Memory B cell (primary cell): ENCODE data around the gene CCDC83.
"Not testable (repeated sequence)": the region's sequence is repeated elsewhere in the genome, so short reads cannot be mapped to it uniquely, and the experiment has no call there.

ENCODE experiments used
- ATAC-seq: fragments of 150-1000 bp; cut with Tn5 transposase; 2 replicates; pipeline ENCODE4 v1.10.0; 2021; ENCODE audit warnings: low read depth, mild to moderate bottlenecking, moderate library complexity
- DNase-seq, 2 donors: peaks; one replicate each; pipeline ENCODE4 v3.0.0; 2022; ENCODE audit warnings: low spot score in 2 of 2
- H3K27ac Mint-ChIP-seq: one replicate; pipeline ENCODE4 v1.8.0; 2022; ENCODE audit warnings: mild to moderate bottlenecking, moderate library complexity, mixed read lengths
- H3K27me3 Mint-ChIP-seq: one replicate; pipeline ENCODE4 v1.8.0; 2022; ENCODE audit warnings: mixed read lengths
- H3K36me3 Mint-ChIP-seq: one replicate; pipeline ENCODE4 v1.8.0; 2022; ENCODE audit warnings: mild to moderate bottlenecking, mixed read lengths
- H3K4me1 Mint-ChIP-seq: one replicate; pipeline ENCODE4 v1.8.0; 2022; ENCODE audit warnings: mixed read lengths
- H3K4me3 Mint-ChIP-seq: one replicate; pipeline ENCODE4 v1.8.0; 2022; ENCODE audit warnings: mild to moderate bottlenecking, moderate library complexity, mixed read lengths
- H3K9me3 Mint-ChIP-seq: one replicate; pipeline ENCODE4 v1.8.0; 2022; ENCODE audit warnings: mixed read lengths

The CCDC83 gene

GRCh38 chr11:85823816-85824215 lies 31.4 kb upstream of the CCDC83 start:
- Mint-ChIP-seq H3K9me3 (no peaks in the 10 kb centered on the region), H3K27ac (no peak overlapping the region), H3K36me3 (no peaks in the 10 kb centered on the region), H3K27me3 (peaks cover 2% of the 10 kb centered on the region), H3K4me1 (no peaks in the 10 kb centered on the region), H3K4me3 (no peak overlapping the region)
- DNase-seq (no peak), ATAC-seq (no peak)

GRCh38 chr11:85825616-85826015 lies 29.6 kb upstream of the CCDC83 start:
- H3K9me3 Mint-ChIP-seq: no peaks in the 10 kb centered on the region
- H3K27me3 Mint-ChIP-seq: peaks cover 2% of the 10 kb centered on the region
- H3K36me3 Mint-ChIP-seq: no peaks in the 10 kb centered on the region
- no peak overlapping the region for H3K27ac Mint-ChIP-seq
- ATAC-seq: no peak
- DNase-seq: no peak
- H3K4me3 Mint-ChIP-seq: no peak overlapping the region
- no peaks in the 10 kb centered on the region for H3K4me1 Mint-ChIP-seq

DNA sequence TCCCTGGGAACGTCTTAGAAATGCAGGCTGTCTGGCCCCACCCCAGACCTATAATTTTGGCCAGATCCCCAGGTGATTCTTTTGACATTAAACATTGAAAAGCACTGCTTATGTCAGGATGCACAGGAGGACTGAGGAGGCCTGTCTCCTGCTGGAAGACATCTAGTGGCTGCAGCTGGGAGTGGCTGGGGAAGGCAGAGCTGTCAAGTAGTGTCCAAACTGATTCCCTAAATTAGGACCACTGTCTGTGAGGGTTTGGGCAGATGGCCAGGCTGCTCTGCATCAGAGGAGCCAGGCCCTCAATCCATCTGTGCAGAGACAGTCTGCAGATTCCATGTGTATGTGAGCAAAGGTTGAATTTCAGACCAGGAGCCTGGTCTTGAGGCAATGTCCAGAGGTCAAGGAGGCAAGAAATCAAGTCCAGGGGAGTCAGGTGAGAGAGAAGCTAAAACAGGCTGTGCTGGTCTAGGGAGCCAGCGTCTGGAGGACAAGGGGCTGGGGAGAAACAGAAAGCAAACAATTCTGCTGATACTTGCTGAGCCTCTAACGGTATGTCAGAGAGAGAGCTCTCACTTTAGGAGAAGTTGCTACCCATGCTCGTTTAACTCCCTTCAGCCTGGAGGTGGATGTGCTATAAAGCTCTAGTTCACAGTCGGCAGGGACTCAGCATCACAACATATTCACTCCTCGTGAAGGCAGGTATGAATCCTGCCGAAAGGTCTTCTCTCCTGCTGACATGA lies 28.9 kb upstream of the CCDC83 start:
- ATAC-seq: no peak
- Mint-ChIP-seq H3K4me3 (no peak overlapping the region), H3K36me3 (no peaks in the 10 kb centered on the region), H3K4me1 (no peaks in the 10 kb centered on the region), H3K27ac (no peak overlapping the region), H3K9me3 (no peaks in the 10 kb centered on the region), H3K27me3 (peaks cover 2% of the 10 kb centered on the region)
- no peak for DNase-seq

- Mint-ChIP-seq H3K27ac (no peak overlapping the region), H3K36me3 (no peaks in the 10 kb centered on the region), H3K27me3 (peaks cover 2% of the 10 kb centered on the region), H3K4me3 (no peak overlapping the region), H3K4me1 (no peaks in the 10 kb centered on the region), H3K9me3 (no peaks in the 10 kb centered on the region)
- ATAC-seq (no peak), DNase-seq (no peak)
These were observed 27.2 kb upstream of the CCDC83 start for GRCh38 chr11:85827748-85828639.

- Mint-ChIP-seq H3K9me3 (no peaks in the 10 kb centered on the region), H3K27ac (no peak overlapping the region), H3K27me3 (peaks cover 2% of the 10 kb centered on the region), H3K4me3 (no peak overlapping the region), H3K36me3 (no peaks in the 10 kb centered on the region), H3K4me1 (no peaks in the 10 kb centered on the region)
- DNase-seq (no peak), ATAC-seq (no peak)
These were observed 26.6 kb upstream of the CCDC83 start for GRCh38 chr11:85828640-85828978.

GRCh38 chr11:85829172-85829571 lies 26.0 kb upstream of the CCDC83 start:
- H3K27me3 Mint-ChIP-seq: no peaks in the 10 kb centered on the region
- no peak overlapping the region for H3K27ac Mint-ChIP-seq
- no peak for ATAC-seq
- no peaks in the 10 kb centered on the region for H3K4me1 Mint-ChIP-seq
- H3K9me3 Mint-ChIP-seq: no peaks in the 10 kb centered on the region
- H3K36me3 Mint-ChIP-seq: no peaks in the 10 kb centered on the region
- no peak for DNase-seq
- no peak overlapping the region for H3K4me3 Mint-ChIP-seq

- Mint-ChIP-seq H3K36me3 (peaks cover 2% of the 10 kb centered on the region), H3K27me3 (peaks cover 3% of the 10 kb centered on the region), H3K4me1 (no peaks in the 10 kb centered on the region), H3K9me3 (peaks cover 4% of the 10 kb centered on the region), H3K27ac (no peak overlapping the region), H3K4me3 (no peak overlapping the region)
- ATAC-seq (no peak), DNase-seq (no peak)
These were observed 24.1 kb upstream of the CCDC83 start for GRCh38 chr11:85831050-85831449.

DNA sequence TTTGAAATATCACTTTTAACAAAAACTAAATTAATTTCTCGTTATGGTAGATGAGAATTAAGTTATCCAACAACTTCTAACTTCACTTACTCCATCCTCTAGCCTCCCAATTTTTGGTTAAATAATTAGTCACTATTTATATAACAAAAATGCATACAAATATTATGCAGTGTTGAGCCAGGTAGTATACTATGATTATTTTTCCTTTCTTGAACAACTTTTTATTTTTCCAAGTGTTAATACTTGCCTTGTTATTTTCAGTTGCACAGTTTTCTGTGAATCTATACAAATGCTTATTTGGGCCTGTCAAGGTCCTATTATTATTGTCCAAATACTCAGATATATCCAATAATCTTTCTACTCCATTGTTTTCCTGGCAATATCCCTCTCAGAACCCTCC lies 19.9 kb upstream of the CCDC83 start:
- ATAC-seq (no peak), DNase-seq (no peak)
- Mint-ChIP-seq H3K27me3 (peaks cover 9% of the 10 kb centered on the region), H3K4me3 (no peak overlapping the region), H3K36me3 (peaks cover 6% of the 10 kb centered on the region), H3K4me1 (no peaks in the 10 kb centered on the region), H3K27ac (no peak overlapping the region), H3K9me3 (peaks cover 6% of the 10 kb centered on the region)

- Mint-ChIP-seq H3K27ac (no peak overlapping the region), H3K27me3 (peaks cover 10% of the 10 kb centered on the region), H3K4me1 (no peaks in the 10 kb centered on the region), H3K36me3 (peaks cover 6% of the 10 kb centered on the region), H3K9me3 (peaks cover 6% of the 10 kb centered on the region), H3K4me3 (no peak overlapping the region)
- ATAC-seq (no peak), DNase-seq (no peak)
These were observed 19.5 kb upstream of the CCDC83 start for GRCh38 chr11:85835729-85836128.

DNA sequence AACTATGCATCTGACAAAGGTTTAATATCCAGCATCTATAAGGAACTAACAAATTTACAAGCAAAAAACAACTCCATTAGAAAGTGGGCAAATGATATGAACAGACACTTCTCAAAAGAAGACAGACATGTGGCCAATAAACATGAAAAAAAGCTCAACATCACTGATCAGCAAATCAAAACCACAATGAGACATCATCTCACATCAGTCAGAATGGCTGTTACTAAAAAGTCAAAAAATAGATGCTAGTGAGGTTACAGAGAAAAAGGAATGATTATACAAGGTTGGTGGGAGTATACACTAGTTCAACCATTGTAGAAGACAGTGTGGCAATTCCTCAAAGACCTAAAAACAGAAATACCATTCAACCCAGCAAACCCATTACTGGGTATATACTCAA lies 14.3 kb upstream of the CCDC83 start:
- not testable (repeated sequence) for H3K4me1 Mint-ChIP-seq, H3K9me3 Mint-ChIP-seq, DNase-seq, H3K27ac Mint-ChIP-seq, H3K4me3 Mint-ChIP-seq, H3K27me3 Mint-ChIP-seq, H3K36me3 Mint-ChIP-seq, ATAC-seq

- peaks cover 5% of the 10 kb centered on the region for H3K27me3 Mint-ChIP-seq
- ATAC-seq: no peak
- no peak overlapping the region for H3K4me3 Mint-ChIP-seq
- no peaks in the 10 kb centered on the region for H3K9me3 Mint-ChIP-seq
- H3K27ac Mint-ChIP-seq: no peak overlapping the region
- no peak for DNase-seq
- peaks cover 2% of the 10 kb centered on the region for H3K36me3 Mint-ChIP-seq
- no peaks in the 10 kb centered on the region for H3K4me1 Mint-ChIP-seq
These were observed 11.3 kb upstream of the CCDC83 start for GRCh38 chr11:85843929-85844328.

- Mint-ChIP-seq H3K4me3 (no peak overlapping the region), H3K27me3 (peaks cover 3% of the 10 kb centered on the region), H3K4me1 (no peaks in the 10 kb centered on the region), H3K9me3 (no peaks in the 10 kb centered on the region), H3K27ac (no peak overlapping the region), H3K36me3 (peaks cover 2% of the 10 kb centered on the region)
- ATAC-seq (no peak), DNase-seq (no peak)
These were observed 10.6 kb upstream of the CCDC83 start for GRCh38 chr11:85844439-85845123.

GRCh38 chr11:85845124-85845631 lies 10.0 kb upstream of the CCDC83 start:
- ATAC-seq: no peak
- H3K27ac Mint-ChIP-seq: no peak overlapping the region
- no peak for DNase-seq

GRCh38 chr11:85847436-85847835 lies 7.7 kb upstream of the CCDC83 start:
- Mint-ChIP-seq H3K36me3 (peaks cover 1% of the 10 kb centered on the region), H3K27me3 (peaks cover 1% of the 10 kb centered on the region), H3K4me3 (no peak overlapping the region), H3K9me3 (no peaks in the 10 kb centered on the region), H3K27ac (no peak overlapping the region), H3K4me1 (no peaks in the 10 kb centered on the region)
- DNase-seq: no peak
- no peak for ATAC-seq

More at GRCh38 chr11:85845124-85845631, 10.0 kb upstream of the CCDC83 start:
- Mint-ChIP-seq H3K27me3 (peaks cover 3% of the 10 kb centered on the region), H3K36me3 (peaks cover 2% of the 10 kb centered on the region), H3K9me3 (no peaks in the 10 kb centered on the region), H3K4me1 (no peaks in the 10 kb centered on the region), H3K4me3 (no peak overlapping the region)
